Panc1 (cell line): ENCODE data around the gene TCP10L. TPM values are rescaled to one million over a fixed set of nuclear protein-coding genes. Genes with fewer than 3 reads are reported as not detected.
A peak's percentile ranks its signal among the peaks of the same experiment; 100 is the strongest.

Experiments
- ATAC-seq: fragments of 200-7000 bp; cut with Tn5 transposase; 2 replicates; pipeline ENCODE4 v1.9.1; 2020; ENCODE audit warnings: mild to moderate bottlenecking, moderate library complexity
- BruUV-seq: library from RNA; stranded (reverse); fragments of 400-500 nt; replicated peaks from 2 replicates; lab custom pipeline; 2021; lab: Mats Ljungman, UMichigan
- CTCF ChIA-PET: fragments of 300-600 bp; sonication (Branson Sonifier 250); formaldehyde crosslinking; loops from one replicate; lab custom pipeline; 2022; ENCODE audit warnings: antibody characterized with exemption; lab: Charles Lee
- POLR2A ChIA-PET: fragments of 300-600 bp; sonication (Branson Sonifier 250); formaldehyde crosslinking; loops from one replicate; lab custom pipeline; 2022; ENCODE audit warnings: antibody characterized with exemption; lab: Charles Lee
- DNase-seq: peaks from one replicate; pipeline ENCODE4 v3.0.0-alpha.2; 2010; ENCODE audit warnings: low read depth, low spot score
- H3K27ac ChIP-seq: 2 replicates; pipeline ENCODE4 v1.5.1; 2011; ENCODE audit warnings: mild to moderate bottlenecking, low read length, inconsistent platforms
- H3K27me3 ChIP-seq: fragments of 200-500 bp; sonication (Bioruptor generic); 2 replicates; pipeline ENCODE4 v1.6.0; 2014; ENCODE audit warnings: low read length, inconsistent platforms; ENCODE audit not compliant: control insufficient read depth, insufficient read depth
- H3K36me3 ChIP-seq: fragments of 200-500 bp; sonication (Bioruptor generic); 2 replicates; pipeline ENCODE4 v1.5.1; 2014; ENCODE audit warnings: inconsistent platforms, mild to moderate bottlenecking, low read length, moderate library complexity; ENCODE audit not compliant: control insufficient read depth, insufficient read depth
- H3K4me1 ChIP-seq: 2 replicates; pipeline ENCODE4 v1.5.1; 2011; ENCODE audit warnings: inconsistent platforms, mild to moderate bottlenecking, low read length, moderate library complexity; ENCODE audit not compliant: control insufficient read depth, insufficient read depth
- H3K4me3 ChIP-seq, 2 experiments: 2 replicates each; pipeline ENCODE4 v1.5.1; 2011 to 2012; ENCODE audit warnings: low read depth in 2 of 2, low read length in 2 of 2, mild to moderate bottlenecking in 2 of 2, inconsistent platforms in 1 of 2, moderate library complexity in 1 of 2
- H3K9me3 ChIP-seq: fragments of 200-500 bp; sonication (Bioruptor generic); 2 replicates; pipeline ENCODE4 v1.5.1; 2014; ENCODE audit warnings: low read depth, mild to moderate bottlenecking, inconsistent platforms, low read length, moderate library complexity; ENCODE audit not compliant: control insufficient read depth, insufficient read depth
- POLR2AphosphoS5 ChIP-seq: IDR thresholded peaks from 2 replicates; pipeline ENCODE4 v1.6.1; 2012; ENCODE audit warnings: mild to moderate bottlenecking, low read depth, low read length, moderate library complexity
- SIN3A ChIP-seq: IDR thresholded peaks from 2 replicates; pipeline ENCODE4 v1.6.1; 2012; ENCODE audit warnings: low read depth, mild to moderate bottlenecking, low read length, moderate library complexity, borderline replicate concordance; ENCODE audit not compliant: insufficient read depth
- TCF7L2 ChIP-seq: IDR thresholded peaks from 2 replicates; pipeline ENCODE4 v1.6.1; 2011; ENCODE audit warnings: mild to moderate bottlenecking, low read depth, low read length, inconsistent platforms
- in situ Hi-C: cut with HindIII; loops from 2 replicates; pipeline ENCODE4 v1.10.0; 2016; ENCODE audit warnings: low sequenced_read_pairs, low pct_unique_long_range_greater_than_20kb
- intact Hi-C: fragments of 100-400 bp; cut with micrococcal nuclease; formaldehyde crosslinking; loops from one replicate; pipeline ENCODE4 v1.10.0; 2022; ENCODE audit not compliant: unreplicated experiment
- total RNA-seq: library from RNA; stranded (reverse); gene quantifications from one replicate; pipeline ENCODE4 v1.2.1, GENCODE V29; 2021; ENCODE audit not compliant: unreplicated experiment
- TF ChIP-seq, protein P1 (sequence below): fragments of 450-650 bp; IDR thresholded peaks from 2 replicates; pipeline ENCODE4 v1.5.1; 2017; ENCODE audit warnings: mild to moderate bottlenecking
- TF ChIP-seq, protein P2 (sequence below), 2 experiments: IDR thresholded peaks; 2 replicates each; pipeline ENCODE4 v1.6.1; 2011 to 2012; ENCODE audit warnings: low read depth in 2 of 2, control low read depth in 1 of 2, low read length in 1 of 2, mild to moderate bottlenecking in 1 of 2, moderate library complexity in 1 of 2; ENCODE audit not compliant: insufficient read depth in 1 of 2

TCP10L gene
- total RNA-seq, 1 experiment from 2014 or later = 0.57 TPM

DNA sequence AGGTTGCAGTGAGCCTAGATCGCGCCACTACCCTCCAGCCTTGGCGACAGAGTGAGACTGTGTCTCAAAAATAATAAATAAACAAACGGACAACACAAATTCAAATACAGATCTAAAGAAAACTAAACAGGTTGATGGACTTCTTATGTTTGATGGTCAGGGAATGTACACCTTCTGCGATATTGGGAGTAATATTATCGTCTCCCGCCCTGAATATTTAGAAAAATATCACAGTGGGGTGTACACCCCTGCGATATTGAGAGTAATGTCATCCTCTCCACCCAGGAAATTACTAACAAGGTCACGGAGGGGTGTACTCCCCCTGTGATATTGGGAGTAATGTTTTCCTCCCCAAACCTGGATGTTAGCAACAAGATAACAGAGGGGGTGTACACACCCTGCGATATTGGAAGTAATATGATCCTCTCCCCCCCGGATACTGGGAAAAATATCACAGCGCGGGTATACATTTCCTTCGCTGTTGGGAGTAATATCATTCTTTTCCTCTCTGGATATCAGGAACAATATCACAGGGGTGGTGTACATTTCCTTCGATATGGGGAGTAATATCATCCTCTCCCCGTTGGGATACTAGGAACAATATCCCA, 28.2 kb upstream of the TCP10L start:
- DNase-seq (no peak), ATAC-seq (no peak; the same call in 1 of the 2 replicates)
- Histone ChIP-seq H3K27ac (peak overlapping the region; percentile 91), H3K4me3 (peak overlapping the region; percentile 92 to 93), H3K9me3 (no peaks in the 10 kb centered on the region), H3K4me1 (no peaks in the 10 kb centered on the region; the same call in none of the 2 replicates), H3K27me3 (no peaks in the 10 kb centered on the region), H3K36me3 (peaks cover 11% of the 10 kb centered on the region)
- POLR2A ChIA-PET = no interaction called here
- BruUV-seq = no TSS peak
- intact Hi-C loops (no loop called here), in situ Hi-C loops (no loop called here)
- no peak for TF ChIP-seq TCF7L2
- TF ChIP-seq, protein P1, sequence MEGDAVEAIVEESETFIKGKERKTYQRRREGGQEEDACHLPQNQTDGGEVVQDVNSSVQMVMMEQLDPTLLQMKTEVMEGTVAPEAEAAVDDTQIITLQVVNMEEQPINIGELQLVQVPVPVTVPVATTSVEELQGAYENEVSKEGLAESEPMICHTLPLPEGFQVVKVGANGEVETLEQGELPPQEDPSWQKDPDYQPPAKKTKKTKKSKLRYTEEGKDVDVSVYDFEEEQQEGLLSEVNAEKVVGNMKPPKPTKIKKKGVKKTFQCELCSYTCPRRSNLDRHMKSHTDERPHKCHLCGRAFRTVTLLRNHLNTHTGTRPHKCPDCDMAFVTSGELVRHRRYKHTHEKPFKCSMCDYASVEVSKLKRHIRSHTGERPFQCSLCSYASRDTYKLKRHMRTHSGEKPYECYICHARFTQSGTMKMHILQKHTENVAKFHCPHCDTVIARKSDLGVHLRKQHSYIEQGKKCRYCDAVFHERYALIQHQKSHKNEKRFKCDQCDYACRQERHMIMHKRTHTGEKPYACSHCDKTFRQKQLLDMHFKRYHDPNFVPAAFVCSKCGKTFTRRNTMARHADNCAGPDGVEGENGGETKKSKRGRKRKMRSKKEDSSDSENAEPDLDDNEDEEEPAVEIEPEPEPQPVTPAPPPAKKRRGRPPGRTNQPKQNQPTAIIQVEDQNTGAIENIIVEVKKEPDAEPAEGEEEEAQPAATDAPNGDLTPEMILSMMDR = no peak
- TF ChIP-seq, protein P2, sequence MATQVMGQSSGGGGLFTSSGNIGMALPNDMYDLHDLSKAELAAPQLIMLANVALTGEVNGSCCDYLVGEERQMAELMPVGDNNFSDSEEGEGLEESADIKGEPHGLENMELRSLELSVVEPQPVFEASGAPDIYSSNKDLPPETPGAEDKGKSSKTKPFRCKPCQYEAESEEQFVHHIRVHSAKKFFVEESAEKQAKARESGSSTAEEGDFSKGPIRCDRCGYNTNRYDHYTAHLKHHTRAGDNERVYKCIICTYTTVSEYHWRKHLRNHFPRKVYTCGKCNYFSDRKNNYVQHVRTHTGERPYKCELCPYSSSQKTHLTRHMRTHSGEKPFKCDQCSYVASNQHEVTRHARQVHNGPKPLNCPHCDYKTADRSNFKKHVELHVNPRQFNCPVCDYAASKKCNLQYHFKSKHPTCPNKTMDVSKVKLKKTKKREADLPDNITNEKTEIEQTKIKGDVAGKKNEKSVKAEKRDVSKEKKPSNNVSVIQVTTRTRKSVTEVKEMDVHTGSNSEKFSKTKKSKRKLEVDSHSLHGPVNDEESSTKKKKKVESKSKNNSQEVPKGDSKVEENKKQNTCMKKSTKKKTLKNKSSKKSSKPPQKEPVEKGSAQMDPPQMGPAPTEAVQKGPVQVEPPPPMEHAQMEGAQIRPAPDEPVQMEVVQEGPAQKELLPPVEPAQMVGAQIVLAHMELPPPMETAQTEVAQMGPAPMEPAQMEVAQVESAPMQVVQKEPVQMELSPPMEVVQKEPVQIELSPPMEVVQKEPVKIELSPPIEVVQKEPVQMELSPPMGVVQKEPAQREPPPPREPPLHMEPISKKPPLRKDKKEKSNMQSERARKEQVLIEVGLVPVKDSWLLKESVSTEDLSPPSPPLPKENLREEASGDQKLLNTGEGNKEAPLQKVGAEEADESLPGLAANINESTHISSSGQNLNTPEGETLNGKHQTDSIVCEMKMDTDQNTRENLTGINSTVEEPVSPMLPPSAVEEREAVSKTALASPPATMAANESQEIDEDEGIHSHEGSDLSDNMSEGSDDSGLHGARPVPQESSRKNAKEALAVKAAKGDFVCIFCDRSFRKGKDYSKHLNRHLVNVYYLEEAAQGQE (IDR thresholded peaks at IDR 0.05; ENCODE audit: insufficient read depth in 1 of 2, low read depth in 2 of 2, low read length in 1 of 2) = no peak
- CTCF ChIA-PET = no interaction called here

GRCh38 chr21:32612999-32613337, 27.6 kb upstream of the TCP10L start:
- no peaks in the 10 kb centered on the region for H3K27me3 ChIP-seq
- ATAC-seq (peak; percentile 52), DNase-seq (no peak)
- ChIA-PET CTCF (no interaction called here), POLR2A (interaction anchor here (0.6 kb wide), 1 partner anchor 12 kb away, joined by 4 read pairs; no protein-coding TSS in a partner anchor)
- peaks cover 11% of the 10 kb centered on the region for H3K36me3 ChIP-seq
- peak overlapping the region; percentile 91 for H3K27ac ChIP-seq
- H3K9me3 ChIP-seq = no peaks in the 10 kb centered on the region
- H3K4me1 ChIP-seq = no peaks in the 10 kb centered on the region; the same call in none of the 2 replicates
- TF ChIP-seq TCF7L2 (no peak), POLR2AphosphoS5 (no peak), SIN3A (no peak)
- TF ChIP-seq, protein P2 (IDR thresholded peaks at IDR 0.05; ENCODE audit: insufficient read depth in 1 of 2, low read depth in 2 of 2, low read length in 1 of 2) = no peak
- TF ChIP-seq, protein P1 = no peak
- BruUV-seq = TSS peak; percentile 89
- in situ Hi-C loops = no loop called here
- intact Hi-C loops = no loop called here
- H3K4me3 ChIP-seq = peak overlapping the region; percentile 92 to 93
